Neutrophil (primary cell): ENCODE results near the gene APOL6.

ENCODE experiments used
- H3K27ac ChIP-seq: fragments of 200-600 bp; sonication (generic); 2 replicates; pipeline ENCODE4 v1.5.1; 2016; ENCODE audit warnings: mild to moderate bottlenecking, moderate library complexity
- H3K27me3 ChIP-seq: fragments of 200-600 bp; sonication (generic); 2 replicates; pipeline ENCODE4 v1.6.0; 2016; ENCODE audit warnings: mild to moderate bottlenecking
- H3K36me3 ChIP-seq: fragments of 200-600 bp; sonication (generic); 2 replicates; pipeline ENCODE4 v1.5.1; 2017
- H3K4me1 ChIP-seq, 2 experiments: fragments of 200-600 bp in 1 of 2; sonication (generic) in 1 of 2; 1 replicate in 1 of 2; 2 replicates in 1 of 2; pipeline versions ENCODE4 v1.5.1 to v1.6.1; 2013 to 2016; ENCODE audit warnings: low read depth in 1 of 2, low read length in 1 of 2, mild to moderate bottlenecking in 1 of 2, moderate library complexity in 1 of 2; ENCODE audit not compliant: control insufficient read depth in 1 of 2, insufficient read depth in 1 of 2
- H3K4me3 ChIP-seq, 2 experiments: fragments of 200-600 bp in 1 of 2; sonication (generic) in 1 of 2; 1 replicate in 1 of 2; 2 replicates in 1 of 2; pipeline ENCODE4 v1.5.1; 2013 to 2016; ENCODE audit warnings: low read depth in 1 of 2, low read length in 1 of 2, mild to moderate bottlenecking in 1 of 2, moderate library complexity in 1 of 2
- H3K9me3 ChIP-seq: fragments of 200-600 bp; sonication (generic); 2 replicates; pipeline ENCODE4 v1.5.1; 2016
- TF ChIP-seq, protein P1 (sequence below): fragments of 200-600 bp; sonication (generic); IDR thresholded peaks from 2 replicates; pipeline ENCODE4 v1.5.1; 2016; ENCODE audit warnings: antibody characterized with exemption

The APOL6 gene

GRCh38 chr22:35601743-35602615, 46.3 kb upstream of the APOL6 start:
- Histone ChIP-seq H3K9me3 (no peaks in the 10 kb centered on the region), H3K4me3 (no peak overlapping the region), H3K27me3 (peaks cover 39% of the 10 kb centered on the region), H3K36me3 (no peaks in the 10 kb centered on the region), H3K27ac (no peak overlapping the region), H3K4me1 (peaks cover 3 to 7% of the 10 kb centered on the region in 2 experiments)
- TF ChIP-seq, protein P1, sequence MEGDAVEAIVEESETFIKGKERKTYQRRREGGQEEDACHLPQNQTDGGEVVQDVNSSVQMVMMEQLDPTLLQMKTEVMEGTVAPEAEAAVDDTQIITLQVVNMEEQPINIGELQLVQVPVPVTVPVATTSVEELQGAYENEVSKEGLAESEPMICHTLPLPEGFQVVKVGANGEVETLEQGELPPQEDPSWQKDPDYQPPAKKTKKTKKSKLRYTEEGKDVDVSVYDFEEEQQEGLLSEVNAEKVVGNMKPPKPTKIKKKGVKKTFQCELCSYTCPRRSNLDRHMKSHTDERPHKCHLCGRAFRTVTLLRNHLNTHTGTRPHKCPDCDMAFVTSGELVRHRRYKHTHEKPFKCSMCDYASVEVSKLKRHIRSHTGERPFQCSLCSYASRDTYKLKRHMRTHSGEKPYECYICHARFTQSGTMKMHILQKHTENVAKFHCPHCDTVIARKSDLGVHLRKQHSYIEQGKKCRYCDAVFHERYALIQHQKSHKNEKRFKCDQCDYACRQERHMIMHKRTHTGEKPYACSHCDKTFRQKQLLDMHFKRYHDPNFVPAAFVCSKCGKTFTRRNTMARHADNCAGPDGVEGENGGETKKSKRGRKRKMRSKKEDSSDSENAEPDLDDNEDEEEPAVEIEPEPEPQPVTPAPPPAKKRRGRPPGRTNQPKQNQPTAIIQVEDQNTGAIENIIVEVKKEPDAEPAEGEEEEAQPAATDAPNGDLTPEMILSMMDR = no peak

DNA sequence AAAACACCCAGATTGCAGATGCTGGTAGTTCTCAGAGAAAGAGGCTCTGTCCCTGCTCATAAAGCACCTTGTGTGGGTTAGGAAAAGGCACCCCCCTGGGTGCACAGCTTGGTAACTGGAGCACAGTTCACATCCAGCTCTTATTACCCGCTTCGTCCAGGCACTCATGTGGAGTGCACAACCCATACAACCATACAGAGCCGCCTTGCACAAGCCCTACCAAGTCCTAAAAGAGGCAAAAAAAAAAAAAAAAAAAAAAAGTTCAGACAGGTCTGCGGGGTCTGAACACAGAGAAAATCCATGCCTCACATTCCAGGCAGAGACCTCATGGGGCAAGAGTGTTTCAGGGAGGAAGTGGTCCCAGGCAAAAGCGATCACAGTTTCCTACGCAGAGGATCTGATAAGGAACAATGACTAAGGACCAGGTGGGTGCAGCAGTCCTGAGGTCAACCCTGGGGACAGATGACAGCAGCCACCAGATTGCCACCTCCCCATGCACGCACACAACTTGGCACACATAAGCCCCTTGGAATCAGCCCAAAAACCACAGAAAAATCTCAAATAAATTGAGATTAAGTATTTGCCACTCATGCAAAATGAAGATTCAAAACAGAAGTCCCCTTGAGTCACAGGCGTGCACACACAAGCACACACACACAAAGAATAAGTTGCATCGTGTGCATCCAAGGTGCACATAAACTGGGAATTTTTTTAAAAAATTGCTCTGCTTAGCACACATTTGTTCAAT, 43.5 kb upstream of the APOL6 start:
- peaks cover 3 to 7% of the 10 kb centered on the region in 2 experiments for H3K4me1 ChIP-seq
- peaks cover 43% of the 10 kb centered on the region for H3K27me3 ChIP-seq
- no peak overlapping the region for H3K27ac ChIP-seq
- no peak overlapping the region for H3K4me3 ChIP-seq
- no peaks in the 10 kb centered on the region for H3K36me3 ChIP-seq
- H3K9me3 ChIP-seq = no peaks in the 10 kb centered on the region
- TF ChIP-seq, protein P1 = no peak

DNA sequence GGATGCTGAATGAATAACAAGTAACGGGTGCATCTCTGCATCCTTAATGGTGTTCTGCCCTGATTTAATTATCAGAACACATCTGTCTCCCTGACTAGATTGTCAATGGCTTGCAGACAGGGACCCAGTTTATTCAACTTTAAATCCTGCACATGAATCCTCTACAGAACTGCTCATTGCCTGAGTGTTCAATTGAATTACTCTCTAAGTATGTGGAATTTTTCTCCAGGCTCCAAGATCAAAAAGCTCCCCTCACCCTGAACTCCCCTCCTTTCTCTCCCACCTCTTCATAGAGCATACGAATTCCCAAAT, 42.9 kb upstream of the APOL6 start:
- Histone ChIP-seq H3K4me3 (no peak overlapping the region), H3K4me1 (peaks cover 3 to 7% of the 10 kb centered on the region in 2 experiments), H3K27me3 (peaks cover 38% of the 10 kb centered on the region), H3K27ac (no peak overlapping the region), H3K36me3 (no peaks in the 10 kb centered on the region), H3K9me3 (no peaks in the 10 kb centered on the region)
- TF ChIP-seq, protein P1 = no peak

- Histone ChIP-seq H3K36me3 (no peaks in the 10 kb centered on the region), H3K4me1 (peaks cover 3 to 7% of the 10 kb centered on the region in 2 experiments), H3K9me3 (no peaks in the 10 kb centered on the region), H3K27ac (no peak overlapping the region), H3K27me3 (peaks cover 34% of the 10 kb centered on the region), H3K4me3 (no peak overlapping the region)
- TF ChIP-seq, protein P1 = no peak
Measured at GRCh38 chr22:35605851-35606481, 42.3 kb upstream of the APOL6 start.

- no peaks in the 10 kb centered on the region for H3K36me3 ChIP-seq
- TF ChIP-seq, protein P1 = no peak
- H3K4me3 ChIP-seq = no peak overlapping the region
- no peak overlapping the region for H3K27ac ChIP-seq
- H3K9me3 ChIP-seq = no peaks in the 10 kb centered on the region
- peaks cover 42% of the 10 kb centered on the region for H3K27me3 ChIP-seq
- peaks cover 3 to 6% of the 10 kb centered on the region in 2 experiments for H3K4me1 ChIP-seq
Measured at GRCh38 chr22:35606916-35607315, 41.3 kb upstream of the APOL6 start.
